ENCODE results near the gene CCDC127.

DNA sequence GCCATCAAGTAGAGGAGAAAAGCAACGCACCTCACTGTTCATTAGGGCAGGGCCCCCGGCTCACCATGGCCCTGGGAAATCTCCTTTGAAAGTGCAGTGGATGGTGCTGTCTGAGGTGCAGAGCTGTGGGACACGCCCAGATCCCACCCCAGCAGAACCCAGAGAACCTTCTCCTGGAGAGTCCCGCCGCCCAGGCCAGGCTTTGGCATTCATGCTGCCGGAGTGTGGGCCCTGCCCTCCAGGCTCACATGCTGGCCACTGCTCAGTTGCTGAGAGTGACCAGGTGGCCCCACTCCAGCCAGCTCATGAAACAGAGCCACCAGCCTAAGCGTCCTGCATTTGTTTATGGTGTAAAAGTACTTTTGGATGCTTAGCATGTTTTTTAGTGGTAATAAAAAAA is 50.4 kb downstream of the CCDC127 start:
- TF ChIP-seq POLR2AphosphoS5 (IDR thresholded peaks at IDR 0.05) (no peak), POLR2A (IDR thresholded peaks at IDR 0.05) (no peak)
- TF ChIP-seq, protein P1, sequence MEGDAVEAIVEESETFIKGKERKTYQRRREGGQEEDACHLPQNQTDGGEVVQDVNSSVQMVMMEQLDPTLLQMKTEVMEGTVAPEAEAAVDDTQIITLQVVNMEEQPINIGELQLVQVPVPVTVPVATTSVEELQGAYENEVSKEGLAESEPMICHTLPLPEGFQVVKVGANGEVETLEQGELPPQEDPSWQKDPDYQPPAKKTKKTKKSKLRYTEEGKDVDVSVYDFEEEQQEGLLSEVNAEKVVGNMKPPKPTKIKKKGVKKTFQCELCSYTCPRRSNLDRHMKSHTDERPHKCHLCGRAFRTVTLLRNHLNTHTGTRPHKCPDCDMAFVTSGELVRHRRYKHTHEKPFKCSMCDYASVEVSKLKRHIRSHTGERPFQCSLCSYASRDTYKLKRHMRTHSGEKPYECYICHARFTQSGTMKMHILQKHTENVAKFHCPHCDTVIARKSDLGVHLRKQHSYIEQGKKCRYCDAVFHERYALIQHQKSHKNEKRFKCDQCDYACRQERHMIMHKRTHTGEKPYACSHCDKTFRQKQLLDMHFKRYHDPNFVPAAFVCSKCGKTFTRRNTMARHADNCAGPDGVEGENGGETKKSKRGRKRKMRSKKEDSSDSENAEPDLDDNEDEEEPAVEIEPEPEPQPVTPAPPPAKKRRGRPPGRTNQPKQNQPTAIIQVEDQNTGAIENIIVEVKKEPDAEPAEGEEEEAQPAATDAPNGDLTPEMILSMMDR (IDR thresholded peaks at IDR 0.05 in 8 of 11, conservative IDR thresholded peaks at IDR 0.05 in 3 of 11) = no peak

Measured in spleen (tissue), 7 donors.